B cell (primary cell): Measurements from ENCODE around the gene ZNF527.

Experiments used
- EZH2 ChIP-seq: IDR thresholded peaks from 2 replicates; pipeline ENCODE4 v1.6.1; 2012; ENCODE audit warnings: borderline replicate concordance, low read depth, mild to moderate bottlenecking, moderate library complexity, low read length; ENCODE audit not compliant: insufficient read depth, poor library complexity, severe bottlenecking
- TF ChIP-seq, protein P1 (sequence below): fragments of 200-600 bp; IDR thresholded peaks from one replicate; pipeline ENCODE4 v1.8.0; 2022; ENCODE audit warnings: antibody characterized with exemption, mild to moderate bottlenecking

GRCh38 chr19:37361994-37362393 lies 8.9 kb upstream of the ZNF527 start:
- TF ChIP-seq, protein P1, sequence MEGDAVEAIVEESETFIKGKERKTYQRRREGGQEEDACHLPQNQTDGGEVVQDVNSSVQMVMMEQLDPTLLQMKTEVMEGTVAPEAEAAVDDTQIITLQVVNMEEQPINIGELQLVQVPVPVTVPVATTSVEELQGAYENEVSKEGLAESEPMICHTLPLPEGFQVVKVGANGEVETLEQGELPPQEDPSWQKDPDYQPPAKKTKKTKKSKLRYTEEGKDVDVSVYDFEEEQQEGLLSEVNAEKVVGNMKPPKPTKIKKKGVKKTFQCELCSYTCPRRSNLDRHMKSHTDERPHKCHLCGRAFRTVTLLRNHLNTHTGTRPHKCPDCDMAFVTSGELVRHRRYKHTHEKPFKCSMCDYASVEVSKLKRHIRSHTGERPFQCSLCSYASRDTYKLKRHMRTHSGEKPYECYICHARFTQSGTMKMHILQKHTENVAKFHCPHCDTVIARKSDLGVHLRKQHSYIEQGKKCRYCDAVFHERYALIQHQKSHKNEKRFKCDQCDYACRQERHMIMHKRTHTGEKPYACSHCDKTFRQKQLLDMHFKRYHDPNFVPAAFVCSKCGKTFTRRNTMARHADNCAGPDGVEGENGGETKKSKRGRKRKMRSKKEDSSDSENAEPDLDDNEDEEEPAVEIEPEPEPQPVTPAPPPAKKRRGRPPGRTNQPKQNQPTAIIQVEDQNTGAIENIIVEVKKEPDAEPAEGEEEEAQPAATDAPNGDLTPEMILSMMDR = no peak
- TF ChIP-seq EZH2 = no peak
